ENCODE data around the gene NELFB.
"Not testable (repeated sequence)": the region's sequence is repeated elsewhere in the genome, so short reads cannot be mapped to it uniquely, and the experiment has no call there.

NELFB gene

DNA sequence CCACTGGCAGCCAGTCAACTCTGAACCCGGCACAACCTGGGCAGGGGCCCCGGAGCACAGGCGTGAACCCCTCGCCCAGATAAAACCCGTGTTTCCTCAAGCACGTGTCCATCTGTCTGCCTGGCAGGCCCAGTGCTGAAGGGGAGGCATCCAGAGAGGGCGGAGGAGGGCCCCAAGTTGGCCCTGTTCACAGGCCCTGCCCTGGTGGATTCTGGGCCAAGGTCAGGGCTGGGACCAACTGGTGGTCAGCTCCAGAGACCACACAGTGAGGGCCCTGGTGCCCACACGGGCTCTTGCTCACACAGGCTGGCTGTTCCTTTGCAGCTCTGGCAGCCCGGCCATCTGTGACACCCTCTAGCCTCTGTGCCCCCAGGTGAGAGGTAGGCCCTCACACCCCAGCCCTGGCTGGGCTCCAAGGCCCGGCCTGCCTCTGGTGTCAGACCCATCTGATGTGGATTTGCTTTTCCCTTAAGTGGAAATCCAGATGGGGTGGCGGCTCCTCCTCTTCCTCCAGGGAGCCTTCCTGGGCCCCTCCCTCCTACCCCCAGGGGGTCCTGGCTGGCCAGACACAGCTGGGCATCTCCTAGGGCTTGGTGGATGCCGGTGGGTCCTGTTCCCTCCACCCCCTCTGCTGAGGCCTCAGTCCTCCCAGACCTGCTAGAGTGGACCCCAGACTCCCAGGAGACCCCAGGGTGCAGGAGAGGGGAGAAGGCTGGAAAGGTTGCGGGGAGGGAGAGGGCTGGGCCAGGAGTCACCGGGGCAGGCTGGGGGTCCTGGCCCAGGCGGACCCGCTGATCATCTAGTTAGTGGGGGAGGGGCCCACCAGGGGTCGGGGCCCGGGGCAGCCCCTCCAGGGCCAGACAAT lies 4.6 kb upstream of the NELFB start:
- in situ Hi-C loops (cut with HindIII; ENCODE audit: low pct_unique_long_range_greater_than_20kb, low sequenced_read_pairs): no loop called here
- no peak for TF ChIP-seq JUND (IDR thresholded peaks at IDR 0.05; ENCODE audit: low read depth)
- no peak for DNase-seq (ENCODE audit: low read depth in 1 of 2, low spot score in 1 of 2)

DNA sequence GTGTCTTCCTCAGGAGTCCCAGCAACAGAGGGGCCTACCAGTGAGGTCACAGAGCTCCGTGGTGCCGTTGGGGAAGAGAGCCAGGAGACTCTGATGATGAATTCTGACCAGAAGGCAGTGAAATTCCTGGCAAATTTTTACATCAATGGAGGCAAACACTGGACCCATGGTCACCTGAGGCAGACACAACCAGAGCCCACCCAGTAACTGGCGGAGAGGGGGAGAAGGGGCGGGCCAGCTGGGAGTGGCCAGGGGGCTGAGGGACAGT lies 4.0 kb upstream of the NELFB start, which contains the start of gene STPG3:
Gene STPG3, plus strand, starts transcription at position 93 of the 268 bp plus-strand sequence. Its CDS starts 1 bp downstream, at position 94.
- no peak for DNase-seq (ENCODE audit: low read depth in 1 of 2, low spot score in 1 of 2)
- in situ Hi-C loops (cut with HindIII; ENCODE audit: low pct_unique_long_range_greater_than_20kb, low sequenced_read_pairs): no loop called here
- no peak for TF ChIP-seq JUND (IDR thresholded peaks at IDR 0.05; ENCODE audit: low read depth)

GRCh38 chr9:137251490-137252268 lies 3.4 kb upstream of the NELFB start:
- in situ Hi-C loops (cut with HindIII; ENCODE audit: low pct_unique_long_range_greater_than_20kb, low sequenced_read_pairs): no loop called here
- no peak for TF ChIP-seq JUND (IDR thresholded peaks at IDR 0.05; ENCODE audit: low read depth)

DNA sequence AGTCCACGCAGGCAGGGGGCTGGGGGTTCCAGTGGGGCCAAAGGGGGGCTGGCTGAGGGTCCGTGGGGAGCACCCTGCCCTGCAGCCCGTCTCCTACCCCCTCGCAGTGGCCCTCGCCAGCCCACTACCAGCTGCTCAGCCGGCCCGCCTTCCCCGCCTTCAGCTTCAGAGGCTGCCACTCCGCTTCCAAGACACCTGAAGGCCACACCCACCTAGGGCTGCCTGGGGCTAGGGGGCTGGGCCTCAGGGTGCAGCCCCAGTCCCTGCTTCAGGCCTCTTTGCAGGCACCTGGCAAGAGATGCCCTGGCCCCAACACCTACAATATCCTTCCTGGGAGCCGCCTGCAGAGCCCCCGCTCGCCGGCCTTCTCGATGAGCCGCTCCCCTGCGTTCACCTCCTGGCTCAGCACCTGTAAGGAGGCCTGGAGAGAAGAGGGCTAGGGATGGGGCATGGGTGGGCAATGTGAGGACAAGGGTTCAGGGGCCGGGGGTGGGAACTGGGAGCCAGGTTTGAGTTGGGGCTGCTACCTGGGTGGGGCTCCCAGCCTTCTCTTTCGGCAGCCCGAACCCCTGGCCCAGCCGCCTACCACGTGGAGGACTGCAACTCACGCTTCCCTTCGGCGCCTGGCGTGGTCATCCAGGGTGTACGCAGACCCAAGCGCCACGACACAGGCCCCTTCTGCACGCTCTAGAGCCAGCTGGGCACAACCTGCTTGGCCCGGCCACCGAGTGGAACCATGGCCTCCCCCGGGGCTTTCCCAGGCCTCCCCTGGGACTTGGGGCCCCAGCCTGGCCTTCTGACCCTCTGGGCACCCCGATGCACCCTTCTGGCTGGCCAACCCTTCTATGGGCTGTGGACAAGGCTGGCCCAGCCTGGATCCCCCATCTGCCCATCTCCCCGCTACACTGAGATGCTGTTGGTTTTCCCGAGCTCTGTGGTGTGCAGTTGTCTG lies 2.3 kb upstream of the NELFB start:
- TF ChIP-seq JUND (IDR thresholded peaks at IDR 0.05; ENCODE audit: low read depth): no peak
- in situ Hi-C loops (cut with HindIII; ENCODE audit: low pct_unique_long_range_greater_than_20kb, low sequenced_read_pairs): no loop called here
- DNase-seq (ENCODE audit: low read depth in 1 of 2, low spot score in 1 of 2): no peak

More at GRCh38 chr9:137251490-137252268, 3.4 kb upstream of the NELFB start:
- no peak for DNase-seq (ENCODE audit: low read depth in 1 of 2, low spot score in 1 of 2)

DNA sequence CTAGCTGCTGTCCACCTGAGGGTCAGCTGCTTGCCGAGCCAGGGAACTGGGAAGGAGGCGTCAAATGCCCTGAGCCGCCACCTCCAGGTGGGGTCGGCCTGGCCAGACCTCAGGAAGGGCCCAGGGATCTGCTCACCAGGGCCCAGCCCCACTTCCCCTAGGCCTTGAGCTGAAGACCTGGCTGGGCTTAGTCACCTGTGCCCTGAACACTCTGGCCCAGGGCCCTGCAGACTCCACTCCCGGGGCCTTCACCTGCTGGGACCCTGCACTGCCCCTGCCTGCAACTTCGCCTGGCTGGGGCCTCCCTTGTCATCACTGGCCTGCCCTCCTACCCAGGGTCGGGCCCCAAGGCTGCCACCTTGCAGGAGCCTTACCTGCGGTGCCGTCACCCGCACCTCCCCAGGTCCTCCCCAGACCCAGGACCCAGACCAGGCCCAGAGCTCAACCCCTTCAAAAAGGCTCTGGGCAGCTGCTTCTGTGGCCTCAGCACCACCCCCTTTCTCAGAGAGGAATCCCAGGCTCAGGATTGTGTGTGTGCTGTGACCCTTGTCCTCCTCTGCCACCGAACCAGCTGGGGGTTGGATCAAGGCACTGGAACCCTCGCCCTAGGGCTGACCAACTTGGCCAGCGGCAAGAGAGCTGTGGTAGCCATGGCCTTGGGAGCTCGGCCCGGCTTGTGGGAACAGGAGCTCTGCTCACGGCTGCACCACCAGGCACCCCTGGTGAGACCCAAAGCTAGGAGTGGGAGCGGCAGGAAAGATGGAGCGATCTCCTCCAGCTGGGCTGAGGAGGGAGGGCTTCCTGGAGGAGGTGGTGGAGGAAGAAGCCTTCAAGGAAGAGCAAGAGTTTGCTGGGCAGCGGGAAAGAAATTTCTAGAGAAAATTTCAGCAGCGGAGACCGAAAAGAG lies 1.2 kb upstream of the NELFB start:
- no peak for DNase-seq (ENCODE audit: low read depth in 1 of 2, low spot score in 1 of 2)
- in situ Hi-C loops (cut with HindIII; ENCODE audit: low pct_unique_long_range_greater_than_20kb, low sequenced_read_pairs): no loop called here
- TF ChIP-seq JUND (IDR thresholded peaks at IDR 0.05; ENCODE audit: low read depth): no peak

- DNase-seq (ENCODE audit: low read depth in 1 of 2, low spot score in 1 of 2): peak in 1 of 2 experiments; percentile 52
- no peak for TF ChIP-seq JUND (IDR thresholded peaks at IDR 0.05; ENCODE audit: low read depth)
- in situ Hi-C loops (cut with HindIII; ENCODE audit: low pct_unique_long_range_greater_than_20kb, low sequenced_read_pairs): no loop called here
Observed at GRCh38 chr9:137255448-137256114, 454 bp downstream of the NELFB start.

GRCh38 chr9:137256362-137256761 lies 1.2 kb downstream of the NELFB start:
- no peak for TF ChIP-seq JUND (IDR thresholded peaks at IDR 0.05; ENCODE audit: low read depth)
- no peak for DNase-seq (ENCODE audit: low read depth in 1 of 2, low spot score in 1 of 2)
- in situ Hi-C loops (cut with HindIII; ENCODE audit: low pct_unique_long_range_greater_than_20kb, low sequenced_read_pairs): no loop called here

DNA sequence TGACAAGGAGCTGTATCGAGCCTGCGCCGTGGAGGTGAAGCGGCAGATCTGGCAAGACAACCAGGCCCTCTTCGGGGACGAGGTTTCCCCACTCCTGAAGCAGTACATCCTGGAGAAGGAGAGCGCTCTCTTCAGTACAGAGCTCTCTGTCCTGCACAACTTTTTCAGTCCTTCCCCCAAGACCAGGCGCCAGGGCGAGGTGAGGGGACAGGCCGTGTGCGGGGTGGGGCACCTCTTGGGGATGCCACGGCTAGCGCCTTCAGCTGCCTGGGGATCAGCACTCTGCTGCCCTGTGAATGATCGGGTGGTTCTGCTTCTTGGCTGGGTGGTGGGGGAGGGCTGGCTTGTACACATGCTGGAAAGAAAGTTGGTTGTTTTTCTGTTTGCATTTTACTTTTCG lies 1.7 kb downstream of the NELFB start:
- no peak for DNase-seq (ENCODE audit: low read depth in 1 of 2, low spot score in 1 of 2)
- in situ Hi-C loops (cut with HindIII; ENCODE audit: low pct_unique_long_range_greater_than_20kb, low sequenced_read_pairs): no loop called here
- TF ChIP-seq JUND (IDR thresholded peaks at IDR 0.05; ENCODE audit: low read depth): no peak

DNA sequence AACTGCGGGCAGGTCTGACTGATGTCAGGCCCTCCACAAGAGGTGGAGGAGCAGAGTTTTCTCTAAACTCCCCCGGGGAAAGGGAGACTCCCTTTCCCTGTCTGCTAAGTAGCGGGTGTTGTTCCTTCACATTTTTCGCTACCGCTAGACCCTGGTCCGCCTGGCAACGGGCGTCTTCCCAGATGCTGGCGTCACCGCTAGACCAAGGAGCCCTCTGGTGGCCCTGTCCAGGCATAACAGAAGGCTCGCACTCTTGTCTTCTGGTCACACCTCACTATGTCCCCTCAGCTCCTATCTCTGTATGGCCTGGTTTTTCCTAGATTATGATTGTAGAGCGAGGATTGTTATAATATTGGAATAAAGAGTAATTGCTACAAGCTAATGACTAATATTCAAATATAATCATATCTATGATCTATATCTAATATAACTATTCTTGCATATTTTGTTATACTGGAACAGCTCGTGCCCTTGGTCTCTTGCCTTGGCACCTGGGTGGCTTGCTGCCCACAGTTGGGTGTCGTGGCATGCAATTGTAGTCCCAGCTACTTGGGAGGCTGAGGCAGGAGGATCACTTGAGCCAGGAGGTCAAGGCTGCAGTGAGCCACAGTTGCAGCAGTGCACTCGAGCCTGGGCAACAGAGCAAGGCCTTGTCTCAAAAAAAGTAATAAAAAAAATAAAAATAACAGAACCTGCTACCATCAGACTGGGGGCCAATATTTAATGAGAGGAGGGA lies 7.2 kb downstream of the NELFB start:
- DNase-seq (ENCODE audit: low read depth in 1 of 2, low spot score in 1 of 2): peak in 1 of 2 experiments; percentile 62
- in situ Hi-C loops (cut with HindIII; ENCODE audit: low pct_unique_long_range_greater_than_20kb, low sequenced_read_pairs): not testable (repeated sequence)

- TF ChIP-seq JUND (IDR thresholded peaks at IDR 0.05; ENCODE audit: low read depth): no peak
- no peak for DNase-seq (ENCODE audit: low read depth in 1 of 2, low spot score in 1 of 2)
- in situ Hi-C loops (cut with HindIII; ENCODE audit: low pct_unique_long_range_greater_than_20kb, low sequenced_read_pairs): no loop called here
Observed at GRCh38 chr9:137262909-137263285, 7.8 kb downstream of the NELFB start.

Measured in T47D (cell line).